Mesodermal cell (in vitro differentiated cells): ENCODE measurements around the gene STX18.

Experiments used
- H3K27ac ChIP-seq: 2 replicates; pipeline ENCODE4 v1.7.0; 2013; ENCODE audit warnings: mild to moderate bottlenecking, low read depth, low read length, moderate library complexity; ENCODE audit not compliant: severe bottlenecking
- H3K36me3 ChIP-seq: 2 replicates; pipeline ENCODE4 v1.7.1; 2013; ENCODE audit warnings: mild to moderate bottlenecking, low read length, moderate library complexity; ENCODE audit not compliant: control insufficient read depth, insufficient read depth
- H3K4me1 ChIP-seq: one replicate; pipeline ENCODE4 v1.7.1; 2013; ENCODE audit warnings: mild to moderate bottlenecking, low read length; ENCODE audit not compliant: insufficient read depth, control insufficient read depth, poor library complexity, severe bottlenecking
- H3K4me3 ChIP-seq: 2 replicates; pipeline ENCODE4 v1.7.0; 2013; ENCODE audit warnings: low read length, control low read depth, mild to moderate bottlenecking; ENCODE audit not compliant: insufficient read depth, poor library complexity, severe bottlenecking; ENCODE audit errors: extremely low read depth
- H3K9me3 ChIP-seq: 2 replicates; pipeline ENCODE4 v1.7.1; 2013; ENCODE audit warnings: mild to moderate bottlenecking, low read length, moderate library complexity; ENCODE audit not compliant: control insufficient read depth
- WGBS, 2 experiments: methylation state at CpG; one replicate each; pipeline ENCODE4 v1.1.5; 2013; ENCODE audit warnings: missing lambda C conversion rate in 2 of 2; ENCODE audit not compliant: insufficient coverage in 2 of 2; 5-methylcytosine and 5-hydroxymethylcytosine counted together

Gene STX18

DNA sequence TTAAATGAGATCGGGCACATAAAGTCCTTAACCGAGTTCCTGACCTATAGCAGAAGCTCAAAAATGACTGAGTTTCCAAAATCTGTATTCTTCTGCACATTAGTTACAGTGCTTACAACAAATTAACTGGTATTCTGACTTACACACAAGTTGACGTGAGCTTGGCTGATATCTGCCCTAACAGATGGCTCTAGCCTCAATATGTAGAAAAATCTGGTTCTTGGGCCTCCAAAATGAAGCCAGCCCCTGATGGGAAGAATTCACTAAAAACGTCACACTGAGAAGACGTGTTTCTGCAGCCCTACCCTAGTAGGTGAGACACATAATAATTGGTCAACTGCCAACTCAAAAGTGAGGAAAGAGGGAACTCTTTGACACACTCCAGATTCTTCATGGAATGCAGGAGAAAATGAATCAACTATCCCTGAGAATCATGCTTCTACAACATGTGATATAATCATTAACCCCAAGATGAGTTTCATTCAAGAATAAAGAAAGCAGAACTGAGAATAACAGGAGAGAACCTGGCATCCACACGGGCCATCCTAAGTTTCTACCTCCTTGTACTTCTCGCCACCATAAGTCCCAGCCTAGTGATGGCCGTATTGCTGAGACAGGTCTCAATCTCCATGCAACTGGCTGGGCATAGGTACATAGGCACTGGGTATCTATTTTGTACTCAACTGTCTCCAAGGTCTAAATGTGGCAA is 8.2 kb downstream of the STX18 start:
- Histone ChIP-seq H3K9me3 (no peaks in the 10 kb centered on the region), H3K36me3 (no peaks in the 10 kb centered on the region), H3K4me3 (no peak overlapping the region), H3K4me1 (no peaks in the 10 kb centered on the region), H3K27ac (no peak overlapping the region)
- WGBS, 2 experiments, result 92 to 98% methylated on average over 7 to 8 of the region's 8 CpGs

DNA sequence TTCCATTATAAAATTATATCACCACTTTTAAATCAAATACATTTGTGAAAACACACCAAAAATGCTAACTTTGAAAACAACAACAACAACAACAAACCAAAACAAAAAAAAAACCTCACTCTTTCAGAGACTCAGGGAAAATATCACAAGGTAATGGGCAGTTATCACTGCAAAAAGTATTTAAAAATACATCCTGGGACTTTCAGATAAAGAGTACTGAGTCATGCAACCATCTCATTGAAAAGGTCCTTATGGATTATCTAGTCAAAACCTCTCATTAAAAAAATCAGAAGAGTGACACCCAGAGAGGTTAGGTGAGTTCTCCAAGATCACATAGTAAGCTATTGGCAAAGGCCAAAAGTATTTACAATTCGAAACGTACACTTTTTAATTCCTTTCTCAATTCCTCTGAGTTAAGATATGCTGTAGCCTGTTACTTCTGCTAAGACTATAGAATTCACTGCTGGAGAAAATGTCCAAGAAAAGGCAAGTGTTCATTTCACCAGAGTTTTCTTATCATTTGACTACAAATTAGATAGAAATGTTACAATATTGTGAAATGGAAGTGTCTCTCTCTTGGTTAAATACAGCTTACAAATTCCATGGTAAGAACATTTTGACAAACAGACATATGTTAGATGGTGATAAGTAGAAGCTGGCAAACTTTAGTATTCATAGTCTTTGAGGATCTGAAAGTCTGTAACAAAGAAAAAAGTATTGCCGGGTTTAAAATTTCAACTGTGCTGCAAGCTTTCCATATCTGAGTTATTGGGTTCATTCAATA is 9.3 kb downstream of the STX18 start:
- H3K36me3 ChIP-seq, result no peaks in the 10 kb centered on the region
- no peak overlapping the region for H3K4me3 ChIP-seq
- no peaks in the 10 kb centered on the region for H3K9me3 ChIP-seq
- H3K4me1 ChIP-seq, result no peaks in the 10 kb centered on the region
- WGBS, 2 experiments, result 90 to 100% methylated on average over 2 of the region's 3 CpGs
- no peak overlapping the region for H3K27ac ChIP-seq

DNA sequence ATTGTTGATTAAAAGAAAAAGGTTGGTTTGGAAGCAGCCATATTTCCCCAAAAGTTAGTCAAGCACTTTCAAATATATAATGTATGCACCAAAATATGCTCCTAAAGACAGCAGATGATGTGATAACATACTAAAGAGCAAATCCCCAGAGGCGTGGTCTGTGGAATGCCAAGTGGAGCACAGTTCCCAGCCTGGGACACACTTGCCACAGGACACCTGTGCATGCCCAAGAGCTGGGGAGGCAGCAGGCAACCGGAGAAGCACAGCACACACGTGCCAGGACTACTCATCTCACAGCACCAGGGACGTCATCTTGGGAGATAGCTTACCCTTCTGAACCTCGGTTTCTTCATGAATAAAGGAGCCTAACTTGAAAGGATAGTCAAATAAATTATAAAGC is 12.5 kb downstream of the STX18 start:
- Histone ChIP-seq H3K4me3 (no peak overlapping the region), H3K4me1 (no peaks in the 10 kb centered on the region), H3K36me3 (no peaks in the 10 kb centered on the region), H3K9me3 (no peaks in the 10 kb centered on the region), H3K27ac (no peak overlapping the region)
- WGBS, 2 experiments, result 91 to 100% methylated on average over 3 to 4 of the region's 5 CpGs

DNA sequence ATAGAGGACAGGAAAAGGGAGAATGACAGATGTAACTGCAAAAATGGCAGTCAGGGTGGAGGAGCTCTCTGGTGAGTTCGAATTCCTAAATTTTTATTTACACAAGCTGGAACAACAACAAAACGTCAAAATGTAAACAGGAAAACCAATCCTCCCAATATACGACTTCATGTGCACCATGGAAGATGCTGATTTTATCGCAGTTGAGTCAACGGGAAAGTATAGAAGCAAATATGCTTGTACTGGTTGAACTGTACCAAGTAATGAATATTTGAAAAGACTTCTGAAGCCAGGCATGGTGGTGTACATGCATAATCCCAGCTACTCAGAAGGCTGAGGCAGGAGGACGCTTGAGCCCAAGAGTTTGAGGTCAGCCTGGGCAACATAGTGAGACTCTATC is 15.4 kb downstream of the STX18 start:
- WGBS, 2 experiments, result 93 to 96% methylated on average over 4 of the region's 6 CpGs
- no peaks in the 10 kb centered on the region for H3K36me3 ChIP-seq

DNA sequence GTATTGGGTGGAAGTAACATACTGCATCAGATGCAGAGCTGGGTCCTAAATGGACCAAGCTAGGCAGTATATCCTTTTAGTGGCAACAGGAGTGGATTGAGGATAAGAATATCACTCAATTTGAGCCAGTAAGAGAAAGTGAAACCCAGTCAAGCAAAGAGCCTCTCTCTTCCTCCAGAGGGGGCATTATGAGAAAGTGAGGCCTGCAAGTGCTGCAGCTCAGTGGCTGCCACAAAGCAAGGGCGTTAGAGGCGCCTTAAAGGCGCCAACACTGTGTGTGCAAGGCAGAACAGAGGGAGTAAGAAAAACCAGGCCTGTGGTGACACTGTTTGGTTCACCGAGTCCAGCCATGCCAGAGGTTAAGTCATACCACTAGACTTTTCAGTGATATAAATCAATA is 17.5 kb downstream of the STX18 start:
- H3K4me1 ChIP-seq, result no peaks in the 10 kb centered on the region
- H3K27ac ChIP-seq, result no peak overlapping the region
- no peaks in the 10 kb centered on the region for H3K9me3 ChIP-seq
- H3K36me3 ChIP-seq, result no peaks in the 10 kb centered on the region
- H3K4me3 ChIP-seq, result no peak overlapping the region
- 85% methylated on average over 3 of the region's 4 CpGs; no CpG with 5 or more reads in 1 of the 2 experiments for whole genome bisulfite sequencing, 2 experiments

More for the DNA sequence above, 15.4 kb downstream of the STX18 start:
- Histone ChIP-seq H3K4me3 (no peak overlapping the region), H3K27ac (no peak overlapping the region), H3K9me3 (no peaks in the 10 kb centered on the region), H3K4me1 (no peaks in the 10 kb centered on the region)

DNA sequence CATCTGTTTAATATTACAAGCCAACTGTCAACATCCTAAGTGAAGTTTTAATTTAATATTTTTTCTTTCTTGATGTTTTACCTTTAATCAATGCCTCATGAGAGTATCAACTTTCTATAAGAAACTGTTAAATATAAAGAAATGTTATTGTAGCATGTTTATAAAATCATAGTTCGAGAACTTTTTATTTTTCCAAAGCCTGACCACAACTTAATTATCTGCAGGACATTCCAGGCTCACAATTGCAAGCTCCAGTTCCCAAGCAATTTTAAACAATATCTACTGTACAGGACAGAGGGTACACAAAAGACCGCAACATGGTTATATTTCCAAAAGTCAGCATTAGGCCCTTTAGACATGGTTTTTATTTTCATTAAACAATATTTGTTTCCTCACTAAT is 20.1 kb downstream of the STX18 start:
- WGBS, 2 experiments, result 83 to 100% methylated on average over 1 of the region's 2 CpGs
- Histone ChIP-seq H3K27ac (no peak overlapping the region), H3K9me3 (no peaks in the 10 kb centered on the region), H3K4me1 (no peaks in the 10 kb centered on the region), H3K36me3 (no peaks in the 10 kb centered on the region), H3K4me3 (no peak overlapping the region)

DNA sequence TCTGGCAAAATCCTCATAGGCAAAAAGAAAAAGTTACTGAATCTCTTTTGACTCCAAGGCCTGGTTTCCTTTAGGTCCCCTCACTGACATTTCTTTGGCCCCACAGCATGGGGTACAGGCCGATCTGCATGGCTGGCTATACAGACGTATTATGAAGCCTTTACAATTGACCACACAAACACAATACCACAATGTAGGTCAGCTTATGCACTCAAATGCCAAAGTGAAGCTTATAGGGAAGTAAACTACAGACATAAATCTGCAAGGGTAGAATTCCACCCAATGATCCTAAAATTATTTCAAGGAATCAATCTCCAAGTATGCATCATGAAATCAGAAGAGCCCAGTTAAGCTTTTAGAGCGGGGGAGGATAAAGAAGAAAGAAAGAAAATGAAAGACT is 20.7 kb downstream of the STX18 start:
- peak overlapping the region; percentile 52 for H3K27ac ChIP-seq
- H3K4me1 ChIP-seq, result no peaks in the 10 kb centered on the region
- H3K4me3 ChIP-seq, result no peak overlapping the region
- no peaks in the 10 kb centered on the region for H3K36me3 ChIP-seq
- H3K9me3 ChIP-seq, result no peaks in the 10 kb centered on the region
- WGBS, 2 experiments, result 29% methylated on average over 2 of the region's 3 CpGs; no CpG with 5 or more reads in 1 of the 2 experiments

DNA sequence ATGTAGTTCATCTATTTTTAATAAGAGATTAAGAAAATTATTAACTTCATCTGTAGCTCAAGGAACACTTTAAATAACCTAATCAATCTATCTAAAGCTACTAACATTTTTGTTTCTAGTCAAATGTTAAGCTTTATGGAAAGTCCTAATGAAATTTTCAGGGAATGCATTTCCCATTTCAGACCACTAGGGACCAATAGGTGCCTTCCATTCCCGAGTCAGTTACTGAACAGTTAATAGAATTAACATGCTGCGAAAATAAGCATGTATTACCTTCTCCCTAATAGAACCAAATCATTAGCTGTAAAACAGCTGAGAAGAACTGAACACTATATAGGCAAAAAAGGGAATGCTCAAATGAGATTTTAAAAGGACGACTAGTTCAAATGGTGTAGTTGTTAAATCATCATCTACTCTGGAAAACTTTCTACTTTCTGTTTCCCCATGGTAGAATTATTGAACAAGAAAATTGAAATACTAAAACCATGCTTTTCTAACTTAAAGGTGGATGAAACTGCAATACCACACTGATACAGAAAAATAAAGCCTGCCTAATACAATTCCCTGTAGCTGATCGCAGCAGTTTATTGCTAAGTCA is 22.5 kb downstream of the STX18 start:
- Histone ChIP-seq H3K4me1 (peaks cover 3% of the 10 kb centered on the region), H3K36me3 (no peaks in the 10 kb centered on the region), H3K27ac (no peak overlapping the region), H3K9me3 (no peaks in the 10 kb centered on the region), H3K4me3 (no peak overlapping the region)
- 20% methylated on average over 2 of the region's 4 CpGs; no CpG with 5 or more reads in 1 of the 2 experiments for WGBS, 2 experiments

DNA sequence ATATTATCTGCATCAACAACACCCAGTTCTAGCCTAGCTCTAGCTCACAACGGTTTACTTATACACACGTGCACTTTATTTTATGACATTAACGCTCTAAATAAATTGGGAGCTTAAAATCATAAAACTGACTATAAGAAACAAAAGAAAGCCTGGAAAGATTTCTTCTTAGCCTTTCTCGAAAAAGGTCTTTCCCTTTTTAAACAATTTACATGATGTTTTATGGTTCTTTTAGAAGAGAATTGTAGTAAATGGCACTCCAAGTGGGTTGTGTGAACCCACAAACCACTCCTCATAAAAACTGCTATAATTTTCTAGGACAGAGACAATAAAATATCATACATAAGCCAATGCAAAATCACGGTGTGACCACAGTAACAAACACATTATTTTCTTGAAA is 23.1 kb downstream of the STX18 start:
- H3K27ac ChIP-seq, result no peak overlapping the region
- WGBS, 2 experiments, result no CpG with 5 or more reads among the region's 5 CpGs
- no peaks in the 10 kb centered on the region for H3K9me3 ChIP-seq
- peaks cover 4% of the 10 kb centered on the region for H3K4me1 ChIP-seq
- no peaks in the 10 kb centered on the region for H3K36me3 ChIP-seq
- no peak overlapping the region for H3K4me3 ChIP-seq

DNA sequence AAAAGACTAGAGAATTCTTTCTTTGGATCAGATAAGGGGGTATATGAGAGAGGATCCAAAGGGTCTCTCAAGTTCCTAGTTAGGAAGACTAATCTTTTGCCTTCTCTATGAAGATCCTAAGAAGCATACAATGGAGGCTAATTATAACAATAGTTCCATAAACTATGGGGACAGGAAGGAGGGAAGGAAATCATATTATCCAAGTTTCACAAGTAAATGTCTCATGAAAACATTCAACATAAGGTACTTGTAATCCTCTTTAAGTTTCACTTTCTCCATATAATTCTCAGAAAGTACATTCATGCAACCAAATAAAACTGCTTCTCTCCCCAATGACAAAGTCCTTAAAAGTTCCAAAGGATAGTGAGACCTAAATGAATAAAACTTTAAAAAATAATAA is 27.1 kb downstream of the STX18 start:
- H3K27ac ChIP-seq, result no peak overlapping the region
- H3K9me3 ChIP-seq, result no peaks in the 10 kb centered on the region
- H3K4me3 ChIP-seq, result no peak overlapping the region
- peaks cover 4% of the 10 kb centered on the region for H3K4me1 ChIP-seq
- no peaks in the 10 kb centered on the region for H3K36me3 ChIP-seq

DNA sequence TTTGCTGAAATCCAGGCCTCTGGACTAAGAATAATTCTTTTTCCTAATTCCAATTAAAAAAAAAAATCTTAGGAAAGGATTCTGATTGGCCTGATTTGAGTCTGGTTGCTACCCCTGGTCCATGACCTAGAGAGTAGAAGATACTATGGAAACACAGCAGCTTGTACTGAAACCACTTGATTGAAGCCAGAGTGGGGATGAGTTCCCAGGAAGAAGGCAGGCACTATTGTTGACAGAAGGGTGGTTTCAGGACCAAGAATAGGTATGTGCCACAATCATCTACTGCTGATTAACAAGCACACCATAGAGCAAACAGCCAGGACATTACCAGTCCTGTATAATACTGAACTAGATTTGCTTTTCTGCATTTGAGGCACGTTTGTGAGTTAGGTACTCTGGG is 29.6 kb downstream of the STX18 start:
- Histone ChIP-seq H3K27ac (no peak overlapping the region), H3K36me3 (no peaks in the 10 kb centered on the region), H3K4me3 (no peak overlapping the region), H3K9me3 (no peaks in the 10 kb centered on the region), H3K4me1 (peaks cover 4% of the 10 kb centered on the region)
- WGBS, 2 experiments, result 100% methylated on average over 1 of the region's 1 CpG; no CpG with 5 or more reads in 1 of the 2 experiments
